HG02623 (cell line): ENCODE results near the gene PCDH9.
"Not testable (repeated sequence)": the region's sequence is repeated elsewhere in the genome, so short reads cannot be mapped to it uniquely, and the experiment has no call there.

ENCODE experiments used
- ATAC-seq: cut with Tn5 transposase; IDR thresholded peaks from one replicate; pipeline ENCODE4 v1.9.1; 2021; ENCODE audit warnings: moderate library complexity; ENCODE audit not compliant: unreplicated experiment

The PCDH9 gene

DNA sequence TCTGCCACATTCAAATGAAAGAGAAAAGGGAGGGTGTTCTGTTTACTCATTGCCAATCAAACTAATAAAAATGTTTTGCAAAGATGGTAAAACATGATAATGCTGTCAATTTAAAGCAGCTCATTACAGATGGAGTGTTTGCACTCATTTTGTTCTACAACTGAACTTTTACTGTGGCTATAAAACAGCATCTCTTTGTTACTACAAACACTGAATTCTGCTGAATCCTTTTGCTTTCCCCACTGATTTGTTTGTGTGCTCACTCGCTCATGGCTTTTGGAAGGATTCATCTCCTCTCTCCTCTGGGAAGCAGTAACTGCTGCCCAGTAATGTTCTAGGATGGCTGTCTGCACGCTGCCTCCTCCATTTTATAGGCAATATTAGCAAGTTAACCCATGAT, 434.5 kb downstream of the PCDH9 start:
- ATAC-seq = no peak

DNA sequence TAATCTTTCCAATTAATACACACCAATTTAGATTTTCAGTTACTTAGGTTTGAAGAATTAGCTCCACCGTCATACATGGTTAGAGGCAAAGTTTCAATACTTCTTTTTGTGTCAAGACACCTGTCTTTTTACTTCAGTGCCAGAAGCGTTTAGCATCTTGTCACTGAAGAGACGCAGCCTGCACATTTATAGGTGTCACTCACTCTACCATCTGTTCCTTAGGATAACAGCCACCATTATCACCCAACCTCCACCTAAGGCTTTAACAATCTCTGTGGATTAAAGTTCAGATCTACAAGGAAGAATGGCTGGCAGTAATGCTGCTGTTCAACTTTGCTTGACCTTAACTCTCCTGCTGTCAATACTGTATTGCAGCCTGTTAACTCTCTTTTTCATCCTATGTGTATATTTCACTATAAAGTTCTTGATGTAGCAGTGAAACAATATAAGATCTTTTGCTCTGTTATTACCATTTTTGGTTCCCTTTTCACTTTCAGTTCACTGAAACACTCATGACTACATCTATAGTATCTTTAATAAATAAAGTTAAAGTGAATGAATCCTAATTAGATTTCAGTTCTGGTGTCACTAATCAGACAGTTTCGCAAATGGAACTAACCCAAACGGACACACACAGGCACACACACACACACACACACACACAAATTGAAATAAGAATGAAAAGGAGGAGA, 435.6 kb downstream of the PCDH9 start:
- ATAC-seq = no peak

DNA sequence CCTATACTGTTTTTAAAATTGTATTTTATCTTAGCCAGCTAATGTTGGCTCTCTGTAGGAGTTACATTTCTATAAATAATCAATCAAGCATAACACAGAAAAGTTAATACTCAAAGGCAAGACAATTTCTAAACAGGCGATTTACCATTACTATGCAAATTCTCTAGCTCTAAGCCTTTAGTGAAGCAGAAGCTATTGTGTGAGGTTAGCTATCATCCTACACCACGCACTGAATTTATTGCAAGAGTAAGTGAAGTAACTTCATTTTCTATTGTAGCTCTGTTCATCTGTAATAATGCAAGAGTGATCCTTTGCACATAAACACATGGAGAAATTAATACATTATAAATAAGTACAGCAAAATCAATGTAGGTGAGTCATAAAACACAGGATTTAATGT, 439.3 kb downstream of the PCDH9 start:
- no peak for ATAC-seq

DNA sequence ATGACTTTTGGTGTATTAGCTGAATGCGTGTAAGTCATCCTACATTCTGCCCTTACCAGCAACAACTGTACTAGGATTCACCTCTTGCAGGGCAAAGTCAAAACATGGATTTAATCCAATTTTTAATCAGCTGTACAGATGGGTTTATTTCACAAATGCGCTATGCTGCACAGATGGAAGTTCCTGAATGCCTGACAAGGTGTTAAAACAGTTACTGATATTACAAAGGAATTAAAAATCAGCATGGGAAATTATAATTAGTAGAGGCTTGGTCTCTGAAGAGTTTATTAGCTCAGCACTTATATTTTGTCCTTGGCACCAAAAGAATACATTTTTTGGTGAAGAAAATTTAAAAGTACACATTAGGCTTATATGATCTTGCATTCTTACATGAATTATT, 448.9 kb downstream of the PCDH9 start:
- ATAC-seq = no peak

DNA sequence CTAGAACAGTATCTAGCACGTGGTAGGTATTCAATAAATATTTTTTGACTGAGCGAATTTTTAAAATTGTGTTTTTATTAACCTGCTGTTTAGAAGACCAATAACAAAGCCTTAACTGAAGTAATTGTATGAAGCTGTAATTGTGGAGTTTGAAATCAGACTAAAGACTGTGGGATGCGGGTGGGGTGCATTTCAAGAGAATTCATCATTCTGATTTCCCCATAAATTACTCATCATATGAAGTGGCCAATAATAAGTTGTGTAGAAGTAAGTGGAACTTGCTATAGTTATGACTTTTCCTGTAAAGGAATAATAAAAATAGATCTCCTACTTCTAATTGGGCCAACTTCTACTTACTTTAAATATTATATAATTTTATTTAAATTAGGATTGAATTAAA, 449.3 kb downstream of the PCDH9 start:
- no peak for ATAC-seq

DNA sequence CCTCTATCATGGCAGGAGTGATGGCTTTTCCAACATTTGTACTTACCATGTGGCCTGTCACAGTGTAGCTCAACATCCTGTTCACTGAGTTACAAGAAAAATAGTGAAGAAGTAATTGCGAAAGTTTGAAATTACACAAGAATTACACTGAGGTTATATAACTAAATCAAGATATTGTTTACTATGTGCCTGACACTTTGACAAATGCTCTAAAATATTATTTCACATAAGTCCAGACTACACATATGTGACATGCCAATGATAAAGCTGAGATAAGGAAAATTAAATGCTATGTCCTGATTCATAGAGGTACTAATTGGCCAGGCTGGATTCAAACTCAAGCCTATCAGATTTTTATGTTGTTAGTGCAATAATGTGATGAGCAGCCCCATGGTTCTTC, 451.7 kb downstream of the PCDH9 start:
- ATAC-seq = no peak

DNA sequence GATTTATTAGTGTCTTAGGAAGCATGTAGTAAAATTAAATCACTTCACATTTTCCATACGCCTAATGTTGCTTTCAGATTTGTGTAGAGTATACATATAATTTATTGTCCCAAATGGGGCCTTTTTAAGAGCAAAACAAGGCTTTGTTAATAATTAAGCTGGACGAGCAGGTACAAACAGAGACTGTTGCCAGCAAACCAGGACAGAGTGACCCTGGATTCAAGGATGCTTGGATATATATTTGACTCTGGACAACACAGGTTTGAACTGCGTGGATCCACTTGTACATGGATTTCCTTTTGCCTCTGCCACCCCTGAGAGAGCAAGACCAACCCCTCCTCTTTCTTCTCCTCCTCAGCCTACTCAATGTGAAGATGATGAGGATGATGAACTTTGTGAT, 454.9 kb downstream of the PCDH9 start:
- ATAC-seq = no peak

DNA sequence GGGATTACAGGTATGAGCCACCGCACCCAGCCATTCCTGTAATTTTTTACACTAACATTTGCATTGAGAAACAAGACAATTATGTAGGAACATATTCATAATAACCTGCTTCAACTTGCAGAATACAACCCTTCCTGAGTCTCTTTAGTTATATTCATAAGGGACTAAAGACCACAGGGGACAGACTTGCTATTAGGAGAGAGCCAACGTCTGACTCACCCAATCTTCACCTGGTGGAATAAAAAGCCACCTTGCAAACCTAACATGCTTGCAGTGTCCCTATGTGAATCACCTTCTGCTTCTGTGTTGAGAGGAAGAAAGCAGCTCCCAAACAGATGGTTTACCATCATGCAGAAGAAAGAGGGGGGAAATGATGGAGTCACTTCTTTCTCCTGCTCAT, 456.1 kb downstream of the PCDH9 start:
- ATAC-seq = no peak

DNA sequence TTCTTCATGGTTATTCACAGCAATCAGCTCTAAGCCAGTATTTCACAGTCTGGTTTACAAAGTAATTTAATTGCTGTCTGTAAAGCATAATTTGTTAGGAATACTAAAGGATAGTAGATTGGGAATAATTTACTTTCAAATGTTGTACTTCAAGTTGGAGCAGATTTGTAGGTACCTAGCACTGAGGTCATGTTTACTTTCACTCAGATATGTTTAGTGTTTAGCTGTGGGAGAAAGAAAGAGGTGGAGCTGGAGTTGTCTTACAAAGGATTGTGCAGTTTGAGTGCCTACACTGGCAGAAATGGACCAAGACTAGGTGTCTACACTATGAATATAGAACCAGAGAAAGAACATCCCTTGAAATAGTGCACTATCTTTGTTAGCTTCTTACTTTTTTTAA, 464.6 kb downstream of the PCDH9 start:
- no peak for ATAC-seq

DNA sequence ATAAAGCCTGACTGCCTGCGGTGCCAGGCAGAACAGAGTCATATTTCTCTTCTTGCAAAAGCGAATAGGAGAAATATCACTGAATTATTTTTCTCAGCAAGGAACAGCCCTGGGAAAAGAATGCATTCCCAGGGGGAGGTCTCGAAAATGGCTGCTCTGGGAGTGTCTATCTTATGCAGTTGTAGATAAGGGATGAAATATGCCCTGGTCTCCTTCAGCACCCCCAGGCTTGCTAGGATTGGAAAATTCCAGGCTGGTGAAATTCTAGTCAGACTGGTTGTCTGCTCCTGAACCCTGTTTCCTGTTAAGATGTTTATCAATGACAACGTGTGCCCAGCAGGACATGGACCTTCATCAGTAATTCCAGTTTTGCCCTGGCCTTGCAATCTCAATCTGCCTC, 469.5 kb downstream of the PCDH9 start:
- ATAC-seq = not testable (repeated sequence)

DNA sequence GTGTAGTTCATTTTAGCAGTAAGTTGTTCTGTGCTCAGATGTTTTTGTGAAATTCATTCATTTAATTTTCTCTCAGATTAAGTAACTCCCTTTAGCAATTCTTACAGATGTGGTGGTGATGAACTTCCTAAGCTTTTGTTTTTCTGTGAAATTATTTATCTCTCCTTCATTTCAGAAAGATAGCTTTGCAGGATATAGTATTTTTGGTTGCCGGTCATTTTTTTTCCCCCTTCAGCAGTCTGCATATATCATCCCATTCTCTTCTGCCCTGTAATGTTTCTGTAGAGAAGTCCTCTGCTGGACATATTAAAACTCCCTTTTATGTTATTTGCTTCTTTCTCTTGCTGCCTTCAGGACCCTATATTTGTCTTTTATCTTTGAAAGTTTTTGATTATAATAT, 470.2 kb downstream of the PCDH9 start:
- ATAC-seq = no peak

DNA sequence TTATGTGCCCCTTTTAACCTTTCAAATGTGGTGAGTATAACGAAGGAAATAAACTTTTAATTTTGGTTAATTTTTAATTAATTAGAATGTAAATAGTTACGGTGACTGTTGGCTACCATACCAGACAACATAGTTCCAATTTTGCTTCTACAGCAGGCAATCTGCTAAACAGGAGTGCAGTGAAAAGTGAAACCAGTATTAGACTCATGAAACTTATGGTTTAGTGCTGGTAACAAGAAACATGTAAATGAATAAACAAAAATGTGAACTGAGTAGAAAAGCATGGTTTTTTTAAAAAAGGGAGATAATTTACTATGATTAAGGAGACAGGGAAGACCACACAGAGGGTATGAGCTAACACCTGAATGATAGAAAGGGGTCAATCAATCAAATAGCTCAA, 478.4 kb downstream of the PCDH9 start:
- no peak for ATAC-seq

DNA sequence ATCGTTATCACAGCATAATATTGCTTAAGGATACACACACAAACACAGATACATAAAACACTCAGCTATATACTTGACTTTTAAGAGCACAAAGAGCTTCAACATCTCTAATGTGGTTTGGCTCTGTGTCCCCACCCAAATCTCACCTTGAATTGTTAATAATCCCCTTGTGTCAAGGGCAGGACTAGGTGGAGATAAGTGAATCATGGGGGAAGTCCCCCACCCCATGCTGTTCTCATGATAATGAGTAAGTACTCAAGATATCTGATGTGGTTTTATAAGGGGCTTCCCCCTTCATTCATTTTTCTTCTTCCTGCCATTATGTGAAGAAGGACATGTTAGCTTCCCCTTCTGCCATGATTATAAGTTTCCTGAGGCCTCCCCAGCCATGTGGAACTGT, 481.4 kb downstream of the PCDH9 start:
- ATAC-seq = no peak

DNA sequence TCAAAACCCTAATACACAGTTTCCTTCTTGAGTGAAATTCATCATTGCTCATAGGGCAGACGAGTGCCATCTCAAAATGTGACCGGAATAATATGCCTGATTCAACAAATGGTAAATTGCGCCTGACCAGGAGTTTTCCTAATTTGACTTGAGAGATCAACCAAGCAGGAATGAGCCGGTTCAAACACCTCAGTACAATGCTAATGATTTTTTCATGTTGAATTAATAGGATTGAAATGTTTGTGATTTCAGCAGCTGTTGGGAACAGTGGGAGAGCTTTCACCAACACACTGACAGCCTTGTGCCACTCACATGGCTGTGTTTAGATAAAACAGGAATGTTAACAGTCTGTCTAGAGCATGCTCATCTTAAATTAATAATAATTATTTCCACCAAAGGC, 484.8 kb downstream of the PCDH9 start:
- ATAC-seq = no peak

DNA sequence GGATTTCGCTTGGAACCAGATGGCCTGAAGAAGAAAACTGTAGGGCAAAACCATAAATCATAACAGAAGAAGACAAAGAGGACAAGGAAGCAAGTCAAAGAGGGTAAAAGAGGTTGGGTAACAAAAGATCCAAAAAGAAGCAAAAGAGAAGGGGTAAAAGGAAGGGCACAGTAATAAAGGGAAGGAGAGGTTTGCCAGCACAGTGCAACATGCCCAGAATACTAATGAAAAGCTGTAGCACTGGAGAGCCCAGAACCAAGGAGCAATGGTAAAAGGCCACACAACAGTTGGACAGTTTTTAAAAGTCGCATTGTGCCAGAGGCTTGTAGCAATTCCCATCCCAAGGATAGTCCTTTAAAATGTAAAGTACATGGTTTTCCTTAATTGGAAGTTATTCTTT, 506.6 kb downstream of the PCDH9 start:
- no peak for ATAC-seq

DNA sequence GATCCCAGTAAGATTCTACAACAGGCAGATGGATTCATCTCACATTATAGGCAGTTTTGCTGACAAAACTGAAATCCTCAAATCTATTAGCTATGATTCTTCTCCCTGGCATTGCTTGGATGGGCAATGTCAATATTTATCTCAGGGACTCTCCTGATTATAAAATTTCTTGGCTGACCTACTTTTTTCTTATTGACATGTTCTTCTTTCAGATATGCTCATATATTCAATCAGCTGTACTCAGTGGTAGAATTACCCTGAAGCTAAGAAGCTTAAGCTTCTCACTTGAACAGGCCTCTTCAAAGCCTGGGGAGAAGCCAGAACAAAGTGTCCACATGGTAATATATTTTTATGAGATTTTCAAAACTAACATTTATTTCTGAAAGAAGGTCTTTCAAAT, 513.6 kb downstream of the PCDH9 start:
- no peak for ATAC-seq

DNA sequence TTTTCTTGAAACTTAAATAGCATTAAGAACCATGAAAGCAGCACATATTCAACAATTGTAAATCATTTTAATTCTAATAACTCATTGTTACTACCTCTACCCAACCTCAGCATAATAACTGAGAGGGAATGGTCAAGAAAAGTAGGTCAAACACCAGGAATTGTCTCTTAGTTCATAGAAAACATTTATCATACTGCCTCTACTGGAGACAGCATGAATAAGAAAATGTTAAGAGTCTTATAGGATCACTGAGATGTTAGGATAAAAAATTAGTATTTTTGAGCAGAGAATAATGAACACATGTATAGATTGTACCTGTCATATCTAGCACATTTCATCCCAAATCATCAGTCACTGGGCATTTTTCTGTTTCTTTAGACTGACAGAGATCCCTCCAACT, 515.3 kb downstream of the PCDH9 start:
- ATAC-seq = no peak

DNA sequence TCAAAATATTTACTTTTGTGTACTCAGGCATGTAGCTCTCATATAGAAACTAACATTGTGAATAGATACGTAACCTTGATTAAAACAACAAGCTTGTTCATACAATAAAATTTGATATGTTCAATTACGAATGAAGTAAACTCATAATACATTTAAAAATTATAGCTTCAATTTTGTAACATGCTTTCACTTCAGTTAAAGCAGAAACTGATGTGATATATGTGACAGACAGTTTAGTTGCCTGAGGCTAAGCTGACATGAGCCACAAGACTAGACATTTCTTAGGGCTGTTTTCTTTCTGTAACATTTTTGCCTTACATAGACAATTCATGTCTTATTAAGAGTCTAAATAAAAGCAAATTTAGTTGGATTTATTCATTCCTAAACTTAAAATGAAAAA, 526.0 kb downstream of the PCDH9 start:
- ATAC-seq = no peak

DNA sequence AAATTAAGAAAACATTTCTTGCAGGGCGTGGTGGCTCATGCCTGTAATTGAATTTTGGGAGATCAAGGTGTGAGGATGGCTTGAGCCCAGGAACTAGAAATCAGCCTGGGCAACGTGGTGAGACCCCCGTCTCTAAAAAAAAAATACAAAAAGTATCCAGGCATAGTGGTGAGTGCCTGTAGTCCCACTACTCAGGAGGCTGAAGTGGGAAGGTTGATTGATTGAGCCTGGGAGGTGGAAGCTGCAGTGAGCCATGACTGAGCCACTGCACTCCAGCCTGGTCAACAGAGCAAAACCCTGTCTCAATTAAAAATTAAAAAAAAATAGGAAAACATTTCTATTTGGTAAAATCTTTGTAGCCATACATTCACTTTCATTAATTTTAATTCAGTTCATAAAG, 526.5 kb downstream of the PCDH9 start:
- no peak for ATAC-seq

DNA sequence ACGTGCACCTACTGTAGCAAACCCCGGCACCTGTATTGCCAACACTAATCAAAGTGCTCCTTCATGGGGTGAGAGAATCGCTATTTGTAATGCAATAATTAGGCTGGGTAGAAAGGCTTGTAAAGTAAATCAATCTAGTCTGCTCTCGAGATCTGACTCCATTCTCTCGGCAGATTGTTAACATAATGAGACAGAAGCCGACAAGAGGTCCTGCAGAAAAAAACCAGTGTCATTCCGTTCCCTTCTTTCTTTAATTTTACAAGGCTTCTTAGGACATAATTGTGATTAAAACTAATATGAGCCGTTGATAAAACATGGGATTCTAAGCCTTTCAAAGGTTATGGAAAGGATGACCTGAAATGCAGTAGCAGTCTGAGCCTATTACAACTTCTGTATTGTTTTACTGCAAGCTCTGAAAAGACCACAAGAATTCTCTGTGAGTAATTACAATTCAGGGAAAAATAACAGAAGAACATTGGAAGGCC, 530.0 kb downstream of the PCDH9 start:
- no peak for ATAC-seq

DNA sequence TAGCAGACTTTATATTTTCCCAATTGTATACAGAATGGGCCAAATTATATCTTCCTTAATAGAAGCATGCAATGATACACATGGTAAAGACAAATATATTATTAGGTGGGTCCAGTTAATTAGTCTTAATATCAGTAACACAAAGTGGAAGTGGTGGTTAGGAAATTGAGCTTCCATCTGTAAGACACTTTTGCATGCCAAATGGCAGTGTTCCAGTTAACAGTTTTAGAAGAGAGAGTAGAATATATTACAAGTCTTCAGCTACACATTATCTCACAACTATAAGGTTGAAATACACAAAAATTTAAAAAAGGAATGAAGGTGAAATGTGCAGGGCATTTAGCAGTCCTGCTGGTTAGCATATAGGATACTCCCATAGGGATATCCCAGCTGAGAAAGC, 536.5 kb downstream of the PCDH9 start:
- no peak for ATAC-seq

DNA sequence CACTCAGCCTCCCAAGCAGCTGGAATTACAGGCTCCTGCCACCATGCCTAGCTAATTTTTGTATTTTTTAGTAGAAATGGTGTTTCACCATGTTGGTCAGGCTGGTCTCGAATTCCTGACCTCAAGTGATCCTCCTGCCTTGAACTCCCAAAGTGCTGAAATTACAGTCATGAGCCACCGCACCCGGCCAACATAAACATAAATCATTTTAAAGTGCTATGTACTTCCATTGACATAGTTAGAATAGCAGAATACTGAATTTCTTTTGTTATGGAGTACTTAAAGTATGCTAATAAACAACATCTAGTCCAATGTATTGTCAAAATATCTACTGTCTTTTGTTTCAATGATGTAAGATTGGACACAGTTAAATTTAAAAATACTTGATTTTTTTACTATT, 539.0 kb downstream of the PCDH9 start:
- no peak for ATAC-seq

DNA sequence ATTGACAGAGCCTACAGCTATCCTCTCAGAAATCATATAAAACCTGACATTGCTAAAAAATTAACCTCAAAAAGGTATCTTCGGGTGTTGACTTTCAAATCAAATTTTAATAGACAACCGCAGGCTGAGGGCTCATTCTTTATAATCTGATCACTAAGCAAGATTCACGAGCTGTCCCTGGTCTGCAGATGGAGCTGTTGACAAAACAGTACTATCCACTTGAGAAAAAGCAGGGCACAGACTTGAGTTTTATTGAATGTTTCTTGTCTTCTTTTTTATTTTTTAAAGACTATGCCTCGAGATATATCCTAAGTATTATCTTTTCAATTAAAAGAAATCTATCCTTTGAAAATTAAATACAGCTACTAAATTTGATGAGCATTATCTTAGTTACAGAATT, 540.5 kb downstream of the PCDH9 start:
- ATAC-seq = no peak
